T47D (cell line): ENCODE data around the gene FAM217A.

ENCODE experiments used
- DNase-seq, 2 experiments: peaks; one replicate each; pipeline versions ENCODE4 v3.0.0 to v3.0.0-alpha.2; 2011 to 2012; ENCODE audit warnings: low read depth in 1 of 2, low spot score in 1 of 2
- JUND ChIP-seq: IDR thresholded peaks from 2 replicates; pipeline ENCODE4 v1.6.1; 2012; ENCODE audit warnings: low read depth
- in situ Hi-C: cut with HindIII; loops from 2 replicates; pipeline ENCODE4 v1.10.0; 2016; ENCODE audit warnings: low sequenced_read_pairs, low pct_unique_long_range_greater_than_20kb

The FAM217A gene

GRCh38 chr6:4069199-4069598 is 9.7 kb downstream of the FAM217A start:
- DNase-seq, result no peak
- TF ChIP-seq JUND, result no peak
- in situ Hi-C loops, result no loop called here

- in situ Hi-C loops, result no loop called here
- TF ChIP-seq JUND, result no peak
- DNase-seq, result no peak
These were observed 11.3 kb downstream of the FAM217A start for GRCh38 chr6:4067673-4068072.

DNA sequence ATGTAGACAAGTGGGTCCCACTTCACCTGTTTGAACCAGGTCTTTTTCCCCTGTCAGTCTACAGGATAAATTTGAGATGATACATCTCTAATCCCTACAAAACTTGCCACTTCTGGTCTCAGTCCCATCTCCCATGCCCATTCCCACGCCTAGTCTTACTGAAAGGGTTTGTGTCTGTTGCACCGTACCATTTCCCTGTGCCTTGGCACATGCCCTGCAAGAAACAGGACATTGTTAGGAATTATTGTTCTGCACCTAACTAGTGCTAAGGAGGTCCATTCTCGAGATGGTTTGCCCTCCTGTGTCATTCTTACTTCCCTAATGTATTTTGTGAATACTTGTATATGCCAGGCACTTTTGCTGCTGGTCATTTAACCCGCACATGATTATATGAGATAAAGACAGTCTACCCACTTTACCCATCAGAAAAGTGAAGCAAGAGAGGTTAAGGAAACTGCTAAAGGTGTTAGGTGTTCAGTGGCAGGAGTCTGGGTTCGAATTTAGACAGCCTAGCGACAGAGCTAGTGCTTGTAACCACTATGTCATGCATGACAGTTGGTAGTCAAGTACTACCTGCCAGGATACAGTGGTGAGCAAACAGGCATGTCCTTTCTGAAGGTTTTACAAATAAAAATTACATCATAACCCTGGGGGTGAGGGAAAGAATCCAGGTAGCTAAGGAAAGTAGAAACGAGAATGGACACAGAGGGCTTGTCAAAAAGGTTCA is 12.7 kb downstream of the FAM217A start:
- in situ Hi-C loops, result no loop called here
- peak; percentile 34 to 86 for DNase-seq
- no peak for TF ChIP-seq JUND

GRCh38 chr6:4059115-4059777 is 19.7 kb downstream of the FAM217A start:
- DNase-seq, result no peak
- in situ Hi-C loops, result no loop called here
- no peak for TF ChIP-seq JUND

DNA sequence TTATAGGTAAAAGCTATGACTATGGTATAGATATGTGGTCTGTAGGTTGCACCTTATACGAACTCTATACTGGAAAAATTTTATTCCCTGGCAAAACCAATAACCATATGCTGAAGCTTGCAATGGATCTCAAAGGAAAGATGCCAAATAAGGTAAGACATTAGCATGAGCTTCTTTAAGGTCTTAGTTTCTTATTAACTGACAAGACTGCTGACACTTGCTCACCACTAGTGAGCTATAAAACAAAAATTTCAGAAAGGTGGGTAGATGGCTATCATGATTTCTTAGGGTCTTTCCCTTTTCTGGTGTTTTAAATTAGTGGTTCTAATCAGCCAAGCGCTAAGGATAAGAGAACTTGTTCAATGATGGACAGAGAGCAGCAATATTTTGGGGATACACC is 21.9 kb downstream of the FAM217A start:
- no peak for TF ChIP-seq JUND
- DNase-seq, result no peak
- in situ Hi-C loops, result no loop called here

DNA sequence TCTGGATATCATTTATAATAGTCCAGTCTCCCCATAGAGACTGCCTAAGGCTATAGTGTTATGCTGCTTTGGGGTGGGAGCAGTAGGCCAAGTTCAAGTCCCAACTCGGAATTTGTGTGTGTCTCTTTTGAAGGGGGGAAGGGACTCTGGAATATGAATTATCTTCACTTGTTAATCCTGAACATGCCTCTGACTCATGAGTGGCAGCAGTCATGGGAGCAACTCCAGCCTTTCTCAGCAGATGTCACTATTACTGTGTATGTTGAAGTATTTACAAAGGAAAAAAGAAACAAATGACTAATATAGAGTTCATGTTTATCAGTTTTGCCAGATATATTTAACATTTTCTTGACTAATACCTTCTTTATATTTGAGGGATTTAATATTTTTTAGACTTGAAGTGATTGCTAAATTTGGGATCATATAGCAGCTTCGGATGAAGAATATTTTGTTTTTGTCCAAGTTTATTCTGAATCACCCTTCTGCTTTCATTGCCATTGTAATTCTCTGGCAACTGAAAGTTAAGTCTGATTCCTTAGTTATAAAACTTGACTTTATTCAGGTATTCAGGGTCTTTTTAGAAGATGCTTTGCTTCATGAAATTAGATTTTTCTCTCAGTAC is 23.4 kb downstream of the FAM217A start:
- in situ Hi-C loops, result no loop called here
- no peak for TF ChIP-seq JUND
- DNase-seq, result peak; percentile 17 to 69

DNA sequence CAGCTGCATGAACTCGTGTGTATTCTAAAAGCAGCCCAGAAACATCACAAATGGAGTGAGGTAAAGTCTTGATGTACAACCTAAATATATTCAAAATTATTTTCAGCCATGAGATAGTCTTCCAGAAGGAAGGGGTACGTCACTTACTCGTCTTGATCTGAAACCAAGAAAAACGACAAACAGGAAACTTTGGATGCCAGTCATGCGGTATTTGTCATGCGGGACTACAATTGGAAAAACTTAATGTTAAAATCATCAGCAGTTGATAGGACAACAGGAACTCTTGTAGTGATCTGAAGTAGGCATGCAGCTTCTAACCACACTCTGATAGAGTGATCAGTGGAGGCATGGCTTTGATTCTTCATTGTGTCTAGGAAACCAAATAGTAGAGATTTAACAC is 29.7 kb downstream of the FAM217A start:
- in situ Hi-C loops, result no loop called here
- no peak for DNase-seq
- TF ChIP-seq JUND, result no peak

DNA sequence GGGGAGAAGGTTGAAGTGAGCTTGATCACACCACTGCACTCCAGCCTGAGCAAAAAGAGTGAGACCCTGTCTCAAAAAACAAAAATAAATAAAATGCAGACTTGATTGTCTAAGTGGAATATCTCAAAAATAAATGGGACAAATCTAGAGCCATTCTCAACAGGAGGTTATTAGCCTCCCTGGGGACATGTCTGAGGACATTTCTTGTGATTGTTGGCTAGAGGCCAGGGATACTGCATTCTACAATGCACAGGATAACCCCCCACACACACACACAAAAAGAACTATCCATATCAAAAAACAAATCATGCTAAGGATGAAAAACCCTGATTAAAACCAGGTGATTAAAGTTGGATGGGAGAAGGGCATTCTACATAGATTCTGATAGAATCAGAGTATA is 37.5 kb downstream of the FAM217A start:
- TF ChIP-seq JUND, result no peak
- in situ Hi-C loops, result no loop called here
- DNase-seq, result no peak

GRCh38 chr6:4039348-4039747 is 39.6 kb downstream of the FAM217A start:
- TF ChIP-seq JUND, result no peak
- in situ Hi-C loops, result no loop called here

GRCh38 chr6:4036581-4036980 is 42.4 kb downstream of the FAM217A start:
- in situ Hi-C loops, result no loop called here
- DNase-seq, result no peak
- no peak for TF ChIP-seq JUND

More at GRCh38 chr6:4039348-4039747, 39.6 kb downstream of the FAM217A start:
- DNase-seq, result no peak

- in situ Hi-C loops, result no loop called here
- no peak for TF ChIP-seq JUND
- no peak for DNase-seq
These were observed 46.5 kb downstream of the FAM217A start for GRCh38 chr6:4032475-4032874.

GRCh38 chr6:4031442-4031841 is 47.5 kb downstream of the FAM217A start:
- in situ Hi-C loops, result no loop called here
- TF ChIP-seq JUND, result no peak
- no peak for DNase-seq

GRCh38 chr6:4030669-4031068 is 48.3 kb downstream of the FAM217A start:
- DNase-seq, result no peak
- in situ Hi-C loops, result no loop called here
- no peak for TF ChIP-seq JUND

DNA sequence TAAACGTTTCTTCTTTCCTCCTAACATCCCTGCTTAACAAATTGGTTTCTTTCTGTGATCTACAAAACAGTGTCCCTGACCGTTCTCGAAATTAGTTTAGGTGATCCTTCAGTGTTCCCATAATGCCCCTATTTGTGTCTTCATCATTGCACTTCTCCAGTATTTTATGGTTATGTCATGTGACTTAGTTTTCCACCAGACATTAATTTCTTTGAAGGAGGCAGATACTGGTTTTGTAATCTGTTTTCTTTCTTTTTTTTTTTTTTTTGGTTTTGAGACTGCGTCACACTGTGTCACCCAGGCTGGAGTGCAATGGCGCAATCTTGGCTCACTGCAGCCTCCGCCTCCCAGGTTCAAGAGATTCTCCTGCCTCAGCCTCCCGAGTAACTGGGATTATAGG is 49.2 kb downstream of the FAM217A start:
- no peak for DNase-seq
- in situ Hi-C loops, result no loop called here
- TF ChIP-seq JUND, result no peak
